GM18519 (cell line): ENCODE results near the gene KCNIP1.

Experiments used
- ATAC-seq: cut with Tn5 transposase; IDR thresholded peaks from one replicate; pipeline ENCODE4 v1.9.1; 2021; ENCODE audit warnings: mild to moderate bottlenecking, moderate library complexity; ENCODE audit not compliant: unreplicated experiment, low FRiP score

KCNIP1 gene

DNA sequence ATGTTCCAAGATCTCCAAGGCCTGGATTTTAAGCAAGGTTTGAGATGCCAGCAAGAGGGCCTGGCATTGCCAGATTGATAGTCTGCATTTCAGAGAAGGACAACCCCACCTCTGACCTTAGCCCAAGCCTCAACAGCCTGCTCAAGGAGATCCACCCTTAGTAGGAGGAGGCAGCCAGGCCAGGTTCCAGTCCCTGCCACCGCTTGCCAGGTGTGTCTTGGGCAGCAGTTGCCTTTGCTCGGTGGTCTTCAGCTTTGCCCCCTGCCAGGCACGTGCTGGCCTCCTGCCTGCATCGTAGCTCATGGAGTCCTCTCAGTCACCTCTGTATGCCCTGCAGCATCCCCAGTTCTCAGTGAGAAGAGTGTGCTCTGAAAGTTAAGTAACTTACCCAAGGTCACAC, 134.2 kb downstream of the KCNIP1 start:
- ATAC-seq, result no peak

DNA sequence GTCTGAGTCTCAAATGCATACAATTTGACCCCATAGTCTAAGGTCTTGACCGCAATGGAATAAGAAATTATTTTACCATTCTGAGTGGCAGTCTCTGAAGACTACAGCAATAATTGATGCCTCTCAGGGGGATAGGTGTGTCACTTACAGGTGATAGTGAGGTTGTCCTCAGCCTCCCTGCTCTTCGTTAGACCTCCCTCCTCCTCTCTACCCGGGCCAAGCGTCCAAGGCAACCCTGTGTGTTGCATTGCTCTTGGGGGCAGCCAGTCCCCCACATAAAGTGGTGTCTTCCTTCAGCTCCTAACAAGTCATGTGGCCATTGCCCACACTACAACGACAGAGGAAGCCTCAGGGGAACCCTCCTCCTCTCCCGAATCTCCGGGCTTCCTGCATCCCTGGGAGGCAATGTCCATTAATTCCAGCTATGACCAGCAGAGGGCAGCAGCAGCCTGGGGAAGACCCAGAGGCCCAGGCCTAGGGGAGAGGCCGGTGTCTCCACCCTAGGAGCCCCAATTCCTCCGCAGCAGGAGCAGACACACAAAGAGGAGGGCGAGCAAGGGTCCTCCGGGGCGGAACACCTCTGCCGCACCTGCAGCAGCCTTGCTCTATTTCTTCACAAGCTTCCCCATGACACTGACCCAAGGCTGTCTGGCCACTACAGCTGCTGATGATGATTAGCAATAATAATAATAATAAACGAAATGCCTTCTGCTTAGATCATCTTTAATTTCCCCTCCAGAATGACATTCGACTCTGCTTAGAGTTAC, 134.8 kb downstream of the KCNIP1 start:
- ATAC-seq, result no peak

DNA sequence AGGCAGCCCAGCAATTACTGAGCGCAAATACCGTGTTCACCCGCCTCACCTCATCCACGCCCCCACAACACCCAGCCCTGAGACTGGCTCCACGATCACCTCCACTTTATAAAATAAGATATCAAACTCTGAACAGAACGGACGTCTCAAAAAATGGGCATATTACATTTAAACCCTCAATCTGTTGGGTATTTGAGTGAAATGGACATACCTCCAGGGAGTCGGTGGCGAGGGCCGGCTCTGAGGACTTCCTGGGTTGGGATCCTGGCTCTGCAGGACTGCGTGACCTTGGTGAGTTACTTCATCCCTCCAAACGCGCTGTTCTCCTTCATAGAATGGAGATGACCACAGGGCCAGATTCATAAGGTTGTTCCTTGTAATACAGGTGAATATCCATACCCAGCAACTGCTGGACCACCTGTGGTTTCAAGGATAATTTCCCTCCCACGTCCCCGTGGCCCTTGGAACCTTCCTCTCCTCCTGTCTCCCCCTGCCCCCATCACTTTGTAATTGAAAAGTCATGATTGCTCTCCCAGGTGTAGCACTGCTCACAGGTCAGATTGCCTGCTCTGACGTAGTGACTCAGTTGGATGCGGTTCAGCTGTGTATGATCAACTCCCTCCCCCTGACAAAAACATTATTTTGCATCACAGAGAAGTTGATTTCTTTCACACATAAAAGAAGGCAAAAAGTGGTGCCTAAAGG, 135.6 kb downstream of the KCNIP1 start:
- no peak for ATAC-seq

DNA sequence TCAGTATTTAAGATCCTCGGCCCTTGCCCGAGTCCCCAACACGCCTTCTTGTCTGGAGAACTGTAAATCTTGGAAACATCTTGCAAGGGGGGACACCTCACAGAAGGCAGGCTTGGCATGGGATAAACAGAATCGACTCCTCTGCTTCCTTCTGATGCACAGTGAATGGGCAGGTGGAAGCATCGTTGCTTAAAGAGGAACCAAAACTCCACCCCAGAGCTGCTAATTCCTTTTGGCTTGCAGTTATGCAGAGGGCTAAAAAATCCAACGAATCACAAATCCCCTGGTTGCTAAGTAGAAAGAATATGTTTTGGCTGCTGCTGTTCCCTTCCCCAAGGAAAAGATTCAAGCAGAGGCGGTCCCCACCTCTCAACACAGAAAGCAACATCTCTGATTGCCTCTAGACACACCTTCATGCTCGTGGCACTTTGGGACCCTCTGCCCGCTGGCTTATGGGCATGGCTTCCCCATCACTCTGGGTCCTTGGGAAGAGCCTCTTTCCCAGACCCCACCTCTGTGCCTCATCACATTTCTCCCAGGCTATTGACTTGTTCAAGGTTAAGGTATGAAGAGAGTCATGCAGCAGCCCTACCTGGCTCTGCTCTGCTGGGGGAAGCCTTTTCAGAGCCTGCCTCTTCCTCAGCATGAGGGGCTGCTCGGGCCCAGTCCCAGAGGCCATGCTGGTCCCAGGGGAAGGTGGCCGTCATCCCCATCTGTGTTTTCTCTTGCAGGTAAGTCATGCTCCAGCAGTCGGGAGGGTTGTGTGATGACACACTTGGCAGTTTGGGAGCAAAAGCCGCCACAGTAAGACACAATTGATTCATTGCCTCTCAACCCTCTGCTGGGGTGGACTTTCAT, 137.1 kb downstream of the KCNIP1 start:
- no peak for ATAC-seq

DNA sequence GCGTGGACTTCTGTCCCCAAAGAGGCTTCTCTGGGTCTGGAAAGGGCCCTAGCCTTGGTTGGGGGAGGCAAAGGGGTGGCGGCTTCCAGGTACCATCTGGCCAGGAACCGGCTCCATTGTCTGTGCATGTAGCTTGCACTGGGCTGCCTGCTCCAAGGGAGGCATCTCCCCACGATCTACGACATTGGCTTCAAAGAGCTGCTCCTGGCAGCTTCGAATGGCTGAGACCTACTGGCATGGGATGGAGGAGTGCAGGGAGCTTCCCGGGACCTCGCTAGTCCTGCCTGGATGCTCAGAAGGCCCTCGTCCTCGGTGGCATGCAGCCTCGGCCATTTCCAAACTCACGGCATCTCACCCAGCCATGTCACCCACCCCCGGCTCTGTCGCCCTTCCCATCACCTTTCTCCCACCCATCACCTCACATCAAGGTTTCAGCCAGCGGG, 137.8 kb downstream of the KCNIP1 start:
- ATAC-seq, result no peak

DNA sequence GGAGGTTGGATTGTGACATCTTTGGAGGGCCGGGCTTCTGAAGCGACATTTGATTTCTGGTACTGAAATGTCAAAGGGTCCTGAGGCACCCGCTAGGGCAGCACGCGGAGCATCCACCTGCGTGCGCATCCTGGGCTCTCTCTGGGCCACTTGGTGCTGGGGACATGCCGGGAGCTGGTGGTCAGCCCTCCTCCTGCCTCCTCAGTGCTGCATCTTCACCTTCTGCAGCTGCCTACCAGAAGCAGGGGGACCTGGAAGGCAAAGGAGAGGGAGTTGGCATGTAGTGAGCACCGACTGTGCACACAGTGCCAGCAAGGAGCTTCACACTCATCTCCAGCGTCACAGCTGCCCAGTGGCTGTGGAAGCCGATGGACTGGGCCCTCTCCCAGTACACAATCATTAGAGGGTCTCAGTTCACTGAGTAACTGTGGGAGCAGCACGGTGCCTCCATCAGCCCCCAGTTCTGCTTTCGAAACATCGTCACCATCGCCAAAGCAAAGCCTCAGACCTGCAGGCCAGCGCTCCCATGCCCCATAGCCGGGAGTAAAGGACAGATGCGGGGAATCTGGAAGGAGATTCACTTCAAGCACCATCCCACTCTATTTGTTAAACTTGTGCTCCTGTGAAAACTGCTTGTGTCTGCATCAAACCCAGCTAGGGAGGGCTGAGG, 138.4 kb downstream of the KCNIP1 start:
- ATAC-seq, result no peak

DNA sequence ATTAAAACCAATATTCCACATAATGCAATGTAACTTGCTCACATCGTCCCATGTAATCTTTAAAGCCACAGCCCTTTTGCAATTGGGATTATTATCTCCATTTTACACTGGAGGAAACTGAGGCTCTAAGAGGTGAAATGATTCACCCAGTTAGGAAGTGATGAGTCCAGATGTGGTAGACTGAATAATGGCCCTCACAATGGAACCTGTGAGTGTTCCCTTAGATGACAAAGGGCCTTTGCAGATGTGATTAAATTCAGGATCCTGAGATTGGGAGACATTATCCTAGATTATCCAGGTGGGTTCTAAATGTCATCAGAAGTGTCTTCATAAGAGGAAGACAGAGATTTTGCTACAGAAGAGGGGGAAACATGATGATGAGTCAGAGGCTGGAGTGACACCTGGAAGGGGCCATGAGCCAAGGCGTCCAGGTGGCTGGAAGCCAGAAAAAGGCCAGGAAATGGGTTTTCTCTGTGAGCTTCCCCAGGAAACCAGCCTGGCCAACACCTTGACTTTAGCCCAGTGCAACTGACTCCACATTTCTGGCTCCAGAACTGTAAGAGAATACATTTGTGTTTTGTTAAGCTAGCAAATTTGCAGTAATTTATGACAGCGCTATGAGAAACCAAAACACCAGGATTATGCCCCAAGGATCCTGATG, 139.1 kb downstream of the KCNIP1 start:
- no peak for ATAC-seq

DNA sequence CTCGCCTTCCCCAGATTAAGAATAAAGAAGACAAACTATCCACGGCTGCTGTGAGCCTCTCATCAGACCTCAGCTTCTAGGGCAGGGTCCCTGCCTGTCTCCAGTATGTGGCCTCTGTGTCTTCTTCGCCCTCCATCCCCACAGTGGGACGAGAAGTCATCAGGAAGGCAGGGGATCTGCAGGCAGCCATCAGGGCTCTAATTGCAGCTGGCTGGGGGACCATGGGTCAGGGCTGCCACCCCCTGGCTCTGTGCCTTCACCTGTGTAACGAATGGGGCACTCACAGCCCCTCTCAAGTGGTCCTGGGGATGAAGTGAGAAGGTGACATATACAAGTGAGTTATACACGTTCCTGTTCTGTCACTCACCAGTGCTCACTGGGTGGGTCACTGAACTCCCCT, 139.8 kb downstream of the KCNIP1 start:
- ATAC-seq, result no peak

DNA sequence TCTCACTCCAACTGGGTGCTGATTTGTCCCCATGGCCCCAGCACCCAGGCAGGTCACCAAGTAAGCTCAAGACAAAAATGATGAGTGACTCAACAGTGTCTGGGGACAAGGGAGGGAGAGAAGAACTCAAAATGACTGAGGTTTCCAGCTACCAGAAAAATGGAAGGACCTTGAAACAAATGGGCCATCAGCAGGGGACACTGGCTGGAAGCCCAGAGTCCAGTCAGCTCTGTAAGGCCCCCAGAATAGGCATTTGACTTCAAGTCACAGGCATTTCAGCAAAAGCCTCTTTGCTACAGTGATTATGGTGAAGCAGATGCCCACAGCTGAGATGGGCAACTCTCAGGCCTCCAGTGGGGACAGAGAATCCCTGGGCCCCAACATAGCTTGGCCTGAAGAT, 140.7 kb downstream of the KCNIP1 start:
- ATAC-seq, result no peak

DNA sequence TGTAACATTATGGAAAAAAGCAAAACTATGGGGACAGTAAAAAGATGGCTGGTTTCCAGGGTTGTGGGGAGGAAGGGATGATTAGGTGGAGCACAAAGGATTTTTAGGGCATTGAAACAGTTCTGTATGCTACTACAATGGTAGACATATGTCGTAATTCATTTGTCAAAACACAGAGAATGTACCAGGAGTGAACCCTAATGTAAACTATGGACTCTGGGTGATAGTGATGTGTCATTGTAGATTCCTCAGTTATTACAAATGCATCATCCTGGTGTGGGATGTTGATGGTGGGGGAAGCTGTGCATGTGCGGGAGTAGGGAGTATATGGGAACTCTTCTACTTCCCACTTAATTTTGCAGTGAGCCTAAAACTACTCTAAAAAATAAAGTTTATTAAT, 144.7 kb downstream of the KCNIP1 start:
- no peak for ATAC-seq

DNA sequence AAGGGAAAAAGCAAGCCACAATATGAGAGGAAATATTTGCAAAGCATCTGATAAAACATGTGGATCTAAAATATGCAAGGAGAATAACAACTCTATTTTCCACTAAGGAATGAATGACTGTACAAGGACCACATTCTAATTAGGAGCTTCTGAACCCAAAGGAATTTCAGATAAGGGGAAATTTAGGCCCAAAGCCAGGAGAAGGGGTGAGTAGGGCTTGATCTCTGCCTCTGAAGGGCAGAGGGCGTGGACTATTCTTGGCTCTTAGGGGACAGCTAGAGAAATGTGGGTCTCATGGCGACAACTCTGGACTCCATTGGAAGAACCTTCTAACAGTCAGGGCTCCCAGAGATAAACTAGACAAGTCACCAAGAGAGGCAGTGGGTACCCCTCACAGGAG, 147.0 kb downstream of the KCNIP1 start:
- no peak for ATAC-seq

DNA sequence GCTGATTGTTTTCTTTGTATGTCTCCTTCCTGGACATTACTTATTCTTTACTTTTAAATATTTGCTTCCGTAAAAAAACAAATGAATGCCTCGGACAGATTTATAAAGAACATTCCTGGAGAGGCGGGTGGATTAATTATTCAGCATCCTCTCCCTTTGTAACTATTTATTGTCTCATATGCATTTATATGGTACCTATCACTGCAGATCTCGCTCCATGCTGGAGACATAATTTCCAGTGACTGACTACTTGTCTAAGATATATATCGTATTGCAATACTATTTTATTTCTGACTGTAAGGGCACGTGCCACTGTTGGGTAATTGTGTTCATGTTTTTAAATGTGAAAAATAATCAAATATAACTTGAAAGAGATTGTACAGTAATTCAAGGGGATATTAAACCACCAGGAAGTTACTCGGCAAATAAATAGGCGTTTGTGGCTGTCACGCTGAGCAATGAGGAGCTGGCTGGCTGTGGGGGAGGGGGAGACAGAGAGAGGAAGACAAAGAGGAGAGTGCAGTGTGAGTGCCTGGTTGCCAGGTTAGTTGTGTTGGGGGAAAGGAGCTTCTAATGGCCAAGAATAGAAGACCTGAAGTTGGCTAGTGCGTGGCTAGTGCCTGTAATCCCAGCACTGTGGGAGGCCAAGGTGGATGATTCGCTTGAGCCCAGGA, 147.9 kb downstream of the KCNIP1 start:
- no peak for ATAC-seq

DNA sequence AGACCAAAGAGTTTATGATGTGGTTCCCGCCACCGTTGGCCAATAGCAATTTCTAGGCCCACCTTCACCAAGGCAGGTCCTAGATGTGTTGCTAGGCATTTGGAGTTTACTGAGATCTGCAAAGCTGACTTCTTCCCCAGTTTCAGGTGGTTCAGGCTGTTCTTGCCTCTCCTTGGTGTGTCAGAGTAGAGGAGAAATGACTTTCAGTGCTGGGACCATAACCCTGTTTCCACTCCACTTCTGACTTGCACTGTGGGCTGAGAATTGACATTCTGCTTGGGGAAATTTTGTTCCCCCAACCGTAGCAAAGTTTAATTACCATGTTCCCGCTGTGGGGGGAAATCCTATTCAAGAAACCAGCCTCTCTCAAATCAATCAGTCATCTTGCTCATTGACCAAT, 151.7 kb downstream of the KCNIP1 start:
- no peak for ATAC-seq

DNA sequence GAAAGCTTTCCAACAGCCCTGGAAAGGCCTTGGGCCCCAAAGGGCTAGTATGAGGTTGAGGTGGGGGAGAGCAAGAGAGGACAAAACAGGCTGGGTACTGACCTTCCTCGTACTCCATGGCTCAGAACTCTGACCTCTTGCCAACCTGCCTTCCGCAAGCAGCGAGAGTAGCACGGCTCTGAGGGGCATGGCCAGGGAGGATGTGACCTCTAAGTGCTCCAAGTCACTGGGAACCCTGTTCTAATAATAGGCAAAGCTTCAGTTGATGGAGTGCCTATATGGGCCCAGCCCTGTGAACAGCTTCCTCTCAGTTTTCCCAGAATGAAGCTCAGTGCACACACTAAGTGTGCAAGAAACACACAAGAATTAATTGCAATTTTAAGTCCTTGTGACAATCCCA, 152.1 kb downstream of the KCNIP1 start:
- ATAC-seq, result no peak

DNA sequence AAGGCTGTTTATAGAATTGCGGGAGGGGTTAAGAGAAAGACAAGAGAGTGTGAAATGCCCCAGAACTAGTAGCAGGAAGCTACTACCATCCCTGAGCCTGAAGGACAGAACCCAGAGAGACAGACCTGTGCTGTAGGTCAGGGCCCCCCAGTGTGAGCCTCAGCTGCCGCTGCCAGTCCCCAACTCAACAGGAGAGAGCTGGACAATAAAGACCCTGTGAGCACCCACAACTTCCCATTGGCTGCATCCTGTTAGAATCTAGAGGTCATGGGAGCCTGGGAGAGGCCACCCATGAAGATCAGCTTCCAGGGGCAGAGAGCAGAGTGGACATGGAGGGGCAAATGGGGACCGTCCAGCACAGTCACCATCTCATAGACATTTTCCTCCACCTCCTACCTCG, 152.5 kb downstream of the KCNIP1 start:
- no peak for ATAC-seq

DNA sequence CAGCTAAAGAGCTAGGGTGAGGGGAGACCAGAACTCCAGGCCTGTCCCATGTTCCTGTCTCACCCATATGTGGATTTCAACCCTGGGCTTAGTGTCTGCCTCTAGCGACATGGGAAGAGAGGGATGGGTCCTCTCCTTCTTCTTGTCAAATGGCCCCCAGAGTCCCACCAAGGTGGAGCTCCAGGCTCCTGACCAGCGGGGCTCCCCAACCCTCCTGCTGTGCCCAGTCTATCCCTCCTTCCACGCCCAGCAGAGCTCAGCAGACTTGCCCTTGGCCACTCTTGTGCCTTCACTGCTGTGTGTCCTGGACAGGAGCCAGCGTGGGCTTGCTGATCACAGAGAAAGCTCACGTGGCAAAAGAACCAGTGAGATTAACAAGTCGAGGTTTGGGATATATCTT, 156.7 kb downstream of the KCNIP1 start:
- ATAC-seq, result no peak

DNA sequence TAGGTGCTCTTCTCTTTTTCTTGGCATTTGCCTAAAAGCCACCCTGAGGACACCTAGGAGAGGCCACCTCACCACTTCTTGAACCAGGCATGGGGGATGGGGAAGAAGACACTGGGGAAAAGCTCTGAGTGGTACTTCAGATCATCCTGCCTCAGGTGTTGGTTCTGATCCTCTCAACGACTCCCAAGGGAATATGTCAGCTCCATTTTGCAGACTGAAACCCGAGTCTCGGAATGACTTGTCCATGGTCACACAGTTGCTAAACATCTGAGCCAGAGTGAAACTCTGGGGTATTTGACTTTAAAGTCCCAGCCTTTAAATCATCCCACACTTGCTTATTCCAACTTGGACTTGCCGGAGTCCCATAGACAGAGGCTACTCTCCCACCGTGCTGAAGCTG, 159.1 kb downstream of the KCNIP1 start:
- no peak for ATAC-seq

DNA sequence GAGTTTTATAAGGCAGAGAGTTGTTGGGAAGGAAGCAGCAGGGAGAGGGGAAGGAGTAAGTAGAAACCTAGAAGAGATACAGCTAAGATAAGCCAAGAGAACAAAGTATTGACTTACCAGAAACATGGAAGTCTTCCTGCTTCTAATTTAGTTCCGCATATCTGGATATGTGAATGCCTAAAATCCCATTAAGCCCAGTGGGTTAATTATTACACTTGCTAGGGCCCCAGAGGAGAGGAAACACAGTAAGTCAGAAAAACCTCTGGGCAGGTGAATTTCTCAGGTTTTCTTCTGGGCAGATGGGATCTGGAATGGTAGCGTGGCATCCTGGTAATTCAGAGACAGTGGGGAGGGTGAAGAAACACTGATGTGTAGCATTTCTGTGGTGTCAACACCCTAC, 175.0 kb downstream of the KCNIP1 start:
- ATAC-seq, result no peak

DNA sequence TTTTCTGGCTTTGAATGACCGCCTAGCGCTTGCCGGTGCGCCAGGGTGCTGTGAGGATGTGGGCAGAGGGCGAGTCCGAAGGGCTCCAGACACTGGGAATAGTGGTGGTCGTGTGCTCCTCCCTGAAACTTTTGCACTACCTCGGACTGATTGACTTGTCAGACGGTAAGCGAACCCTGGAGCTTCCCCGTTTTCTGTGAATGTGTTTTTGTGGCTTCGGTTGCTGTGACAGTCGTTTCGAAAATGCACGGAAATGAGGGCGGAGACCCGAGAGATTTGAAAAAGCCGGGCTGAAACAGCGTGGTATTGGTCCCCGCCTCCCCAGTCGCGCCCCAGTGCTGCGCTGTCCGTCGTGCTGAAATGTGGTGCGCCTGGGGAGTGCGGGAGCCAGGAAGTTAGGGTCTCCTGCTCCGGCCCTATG, 177.2 kb downstream of the KCNIP1 start:
- no peak for ATAC-seq

DNA sequence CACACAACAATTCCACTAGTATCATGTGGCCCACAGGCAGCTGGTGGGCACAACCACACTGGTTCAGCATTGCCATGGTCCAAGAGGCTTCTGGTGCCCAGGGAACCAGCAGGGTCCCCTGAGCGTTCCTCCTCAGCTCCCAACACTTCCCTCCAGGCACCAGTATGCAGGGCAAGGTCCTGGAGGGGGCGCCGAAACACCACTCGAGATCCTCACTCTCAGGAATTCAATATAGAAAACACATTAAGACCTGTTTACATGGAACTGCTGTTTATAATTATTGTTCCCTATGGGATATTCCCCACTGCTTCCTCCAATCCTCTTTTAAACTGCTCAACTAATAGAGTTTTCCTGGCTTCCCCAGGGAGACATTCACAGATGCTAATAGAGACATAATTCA, 187.8 kb downstream of the KCNIP1 start:
- ATAC-seq, result no peak
